Activated T-helper 17 cell treated with anti-CD3 and anti-CD28 coated beads, Interleukin-2, amount 50 U/mL, for 72 hours (primary cell): ENCODE results near the gene TNFRSF25. TPM values are rescaled to one million over a fixed set of nuclear protein-coding genes. Genes with fewer than 3 reads are reported as not detected.

Experiments used
- ATAC-seq: fragments of 150-1000 bp; cut with Tn5 transposase; replicated peaks from 2 replicates; pipeline ENCODE4 v1.10.0; 2021; ENCODE audit warnings: mild to moderate bottlenecking, moderate library complexity
- H3K27ac Mint-ChIP-seq: one replicate; pipeline ENCODE4 v1.8.0; 2022; ENCODE audit warnings: mixed read lengths
- H3K27me3 Mint-ChIP-seq: one replicate; pipeline ENCODE4 v1.8.0; 2022; ENCODE audit warnings: mixed read lengths
- H3K36me3 Mint-ChIP-seq: one replicate; pipeline ENCODE4 v1.8.0; 2022; ENCODE audit warnings: low read depth, mild to moderate bottlenecking, mixed read lengths
- H3K4me1 Mint-ChIP-seq: one replicate; pipeline ENCODE4 v1.8.0; 2022; ENCODE audit warnings: mixed read lengths
- H3K4me3 Mint-ChIP-seq: one replicate; pipeline ENCODE4 v1.8.0; 2022; ENCODE audit warnings: mild to moderate bottlenecking, mixed read lengths
- H3K9me3 Mint-ChIP-seq: one replicate; pipeline ENCODE4 v1.8.0; 2022; ENCODE audit warnings: mixed read lengths
- total RNA-seq, 2 donors: library from RNA; stranded (reverse); gene quantifications; one replicate each; pipeline ENCODE4 v1.2.3, GENCODE V29; 2022

Gene TNFRSF25
- total RNA-seq, 2 donors from 2014 or later, result 132 to 199 TPM

DNA sequence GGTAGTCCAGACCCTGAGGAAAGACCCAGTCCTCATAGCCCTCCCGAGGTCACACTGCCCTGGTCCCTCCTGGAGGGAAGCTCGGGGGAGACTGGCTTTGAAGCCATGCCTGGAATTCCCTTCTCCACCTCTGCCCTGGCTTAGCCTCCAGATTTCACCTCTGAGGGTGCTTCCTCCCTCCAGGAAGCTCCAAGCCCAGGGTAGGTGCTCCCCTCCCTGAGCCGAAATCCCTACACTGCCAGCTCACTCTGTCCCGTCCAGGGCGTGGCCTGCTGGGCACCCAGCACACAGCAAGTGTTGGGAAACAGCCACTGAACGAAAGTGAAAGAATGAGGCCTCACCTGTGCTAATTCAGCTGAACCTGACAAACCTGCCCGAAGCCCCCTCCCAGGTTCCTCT is 6.0 kb upstream of the TNFRSF25 start:
- H3K36me3 Mint-ChIP-seq, result no peaks in the 10 kb centered on the region
- H3K4me3 Mint-ChIP-seq, result no peak overlapping the region
- no peak overlapping the region for H3K27ac Mint-ChIP-seq

DNA sequence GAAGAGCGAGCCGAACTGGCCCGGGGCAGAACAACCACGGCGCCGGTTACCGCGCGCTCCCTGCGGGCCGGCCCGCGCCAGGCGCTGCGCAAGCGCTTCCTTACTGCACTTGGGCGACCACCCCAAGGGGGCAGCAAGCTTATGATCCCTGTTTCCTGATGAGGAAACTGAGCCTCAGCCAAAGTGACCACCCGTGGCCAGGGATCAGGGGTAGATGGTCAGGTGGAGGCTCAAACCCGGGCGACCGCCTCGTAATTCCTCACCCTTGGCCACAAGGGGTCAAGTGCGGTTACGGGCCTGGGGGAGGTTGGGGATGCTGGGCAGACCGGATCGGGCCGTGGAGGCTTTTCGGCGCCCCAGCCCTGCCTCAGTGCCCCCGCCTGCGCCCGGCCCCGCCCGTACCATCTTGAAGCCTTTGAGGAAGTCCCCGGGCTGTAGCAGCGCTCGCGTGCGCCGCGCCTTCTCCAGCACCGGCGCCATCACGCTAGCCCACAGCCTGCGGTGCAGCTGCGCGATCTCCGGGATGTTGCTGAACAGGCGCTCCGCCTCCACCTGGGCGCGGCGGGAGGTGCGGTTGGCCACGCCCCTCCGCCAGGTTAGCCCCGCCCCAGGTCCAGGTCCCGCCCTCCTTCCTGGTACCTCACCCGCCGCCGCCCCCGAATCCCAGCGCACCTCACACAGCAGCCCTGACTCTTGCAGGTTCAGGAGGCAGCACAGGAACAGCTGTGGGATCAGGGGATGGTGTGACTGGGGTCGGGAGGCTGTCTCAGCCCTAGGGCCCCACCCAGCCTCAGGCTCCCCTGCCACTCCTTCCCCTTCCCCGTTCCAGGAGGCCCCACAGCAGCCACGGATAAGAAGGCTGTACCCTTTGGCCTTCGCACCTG is 5.4 kb upstream of the TNFRSF25 start:
- Mint-ChIP-seq H3K36me3 (no peaks in the 10 kb centered on the region), H3K9me3 (no peaks in the 10 kb centered on the region), H3K4me1 (peaks cover 9% of the 10 kb centered on the region), H3K27me3 (no peaks in the 10 kb centered on the region), H3K4me3 (no peak overlapping the region), H3K27ac (no peak overlapping the region)
- ATAC-seq, result no peak

More for the DNA sequence above, 6.0 kb upstream of the TNFRSF25 start:
- no peaks in the 10 kb centered on the region for H3K9me3 Mint-ChIP-seq
- H3K4me1 Mint-ChIP-seq, result peaks cover 9% of the 10 kb centered on the region
- no peaks in the 10 kb centered on the region for H3K27me3 Mint-ChIP-seq
- no peak for ATAC-seq

DNA sequence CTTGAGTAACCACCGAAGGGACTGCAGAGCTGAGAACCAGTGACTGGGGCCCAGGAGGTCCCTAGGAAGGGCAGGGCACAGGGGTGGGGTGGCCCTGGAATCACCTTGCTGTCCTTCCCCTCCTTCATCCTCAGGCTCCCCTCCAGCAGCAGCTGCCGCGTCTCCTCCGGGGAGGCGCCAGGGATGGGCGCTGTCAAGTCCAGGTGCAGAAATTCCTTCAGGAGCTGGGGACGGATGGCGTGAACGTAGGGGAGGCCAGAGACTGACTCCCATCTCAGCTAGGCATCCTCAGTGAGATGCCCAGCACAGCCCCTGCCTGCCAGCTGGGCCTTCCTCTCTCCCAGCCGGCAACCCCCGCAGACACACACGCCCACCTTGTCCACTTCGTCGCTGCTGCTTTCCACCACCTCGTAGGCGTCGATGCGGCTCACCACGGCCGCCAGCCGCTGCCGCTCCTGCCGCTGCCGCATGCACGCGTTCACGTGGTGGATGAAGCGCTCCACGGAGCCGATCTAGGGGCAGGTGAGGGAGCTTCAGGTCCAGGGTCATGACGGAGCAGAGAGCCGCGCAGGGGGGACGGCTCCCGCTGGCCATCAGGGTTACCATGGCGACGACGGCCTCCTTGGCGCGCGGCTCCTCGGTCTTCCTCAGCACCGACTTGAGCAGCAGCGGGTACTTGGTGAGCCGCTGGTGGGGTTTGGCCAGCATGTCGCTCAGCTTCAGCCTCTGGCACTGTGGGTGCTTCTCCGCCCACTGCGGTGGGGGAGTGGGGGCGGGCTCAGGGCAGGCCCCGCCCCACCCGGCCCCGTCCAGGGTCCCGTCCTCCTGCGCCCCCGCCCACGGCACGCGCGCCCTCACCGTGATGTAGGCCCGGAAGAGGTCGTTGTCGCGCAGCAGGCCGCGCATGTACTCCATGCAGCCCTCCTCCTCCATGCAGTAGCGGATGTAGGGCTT is 4.4 kb upstream of the TNFRSF25 start:
- Mint-ChIP-seq H3K4me3 (no peak overlapping the region), H3K27me3 (no peaks in the 10 kb centered on the region), H3K9me3 (no peaks in the 10 kb centered on the region), H3K27ac (no peak overlapping the region), H3K4me1 (peaks cover 5% of the 10 kb centered on the region), H3K36me3 (peaks cover 2% of the 10 kb centered on the region)
- no peak for ATAC-seq

DNA sequence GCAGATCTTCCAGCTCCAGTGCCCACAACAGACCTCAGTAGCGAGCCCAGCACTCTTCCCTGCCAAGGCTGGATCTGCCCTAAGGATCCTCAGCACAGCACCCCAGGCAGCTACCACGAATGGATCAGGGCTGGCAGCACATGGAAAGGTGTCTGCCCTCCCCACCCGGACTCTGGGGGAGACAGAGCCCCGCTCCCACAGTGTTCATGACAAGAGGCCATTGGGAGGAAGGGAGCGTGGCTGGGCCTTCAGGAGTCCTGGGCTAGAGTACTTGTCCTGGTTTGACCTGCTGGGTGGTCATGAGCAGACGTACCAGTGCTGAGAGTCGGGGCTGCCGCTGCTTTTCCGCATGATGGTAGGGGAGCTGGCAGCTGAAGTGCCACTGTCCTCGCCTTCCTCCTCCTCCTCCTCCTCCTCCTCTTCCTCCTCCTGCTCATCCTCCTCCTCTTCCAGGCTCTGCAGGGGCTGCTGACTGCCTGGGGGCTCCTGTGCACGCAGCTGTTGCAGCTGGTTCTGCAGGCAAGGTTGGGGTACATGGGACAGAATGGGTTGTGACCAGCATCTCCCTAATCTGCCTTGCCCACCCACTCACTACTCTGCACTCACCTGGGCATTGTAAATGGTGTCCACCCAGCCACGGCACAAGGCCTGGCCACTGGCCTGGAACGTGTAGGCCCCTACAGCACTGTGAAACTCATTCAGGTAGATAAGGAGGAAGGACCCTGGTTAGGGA is 2.9 kb upstream of the TNFRSF25 start:
- no peak overlapping the region for H3K4me3 Mint-ChIP-seq
- no peaks in the 10 kb centered on the region for H3K27me3 Mint-ChIP-seq
- H3K36me3 Mint-ChIP-seq, result peaks cover 17% of the 10 kb centered on the region
- no peak overlapping the region for H3K27ac Mint-ChIP-seq
- no peak for ATAC-seq
- H3K9me3 Mint-ChIP-seq, result no peaks in the 10 kb centered on the region
- H3K4me1 Mint-ChIP-seq, result peaks cover 12% of the 10 kb centered on the region

DNA sequence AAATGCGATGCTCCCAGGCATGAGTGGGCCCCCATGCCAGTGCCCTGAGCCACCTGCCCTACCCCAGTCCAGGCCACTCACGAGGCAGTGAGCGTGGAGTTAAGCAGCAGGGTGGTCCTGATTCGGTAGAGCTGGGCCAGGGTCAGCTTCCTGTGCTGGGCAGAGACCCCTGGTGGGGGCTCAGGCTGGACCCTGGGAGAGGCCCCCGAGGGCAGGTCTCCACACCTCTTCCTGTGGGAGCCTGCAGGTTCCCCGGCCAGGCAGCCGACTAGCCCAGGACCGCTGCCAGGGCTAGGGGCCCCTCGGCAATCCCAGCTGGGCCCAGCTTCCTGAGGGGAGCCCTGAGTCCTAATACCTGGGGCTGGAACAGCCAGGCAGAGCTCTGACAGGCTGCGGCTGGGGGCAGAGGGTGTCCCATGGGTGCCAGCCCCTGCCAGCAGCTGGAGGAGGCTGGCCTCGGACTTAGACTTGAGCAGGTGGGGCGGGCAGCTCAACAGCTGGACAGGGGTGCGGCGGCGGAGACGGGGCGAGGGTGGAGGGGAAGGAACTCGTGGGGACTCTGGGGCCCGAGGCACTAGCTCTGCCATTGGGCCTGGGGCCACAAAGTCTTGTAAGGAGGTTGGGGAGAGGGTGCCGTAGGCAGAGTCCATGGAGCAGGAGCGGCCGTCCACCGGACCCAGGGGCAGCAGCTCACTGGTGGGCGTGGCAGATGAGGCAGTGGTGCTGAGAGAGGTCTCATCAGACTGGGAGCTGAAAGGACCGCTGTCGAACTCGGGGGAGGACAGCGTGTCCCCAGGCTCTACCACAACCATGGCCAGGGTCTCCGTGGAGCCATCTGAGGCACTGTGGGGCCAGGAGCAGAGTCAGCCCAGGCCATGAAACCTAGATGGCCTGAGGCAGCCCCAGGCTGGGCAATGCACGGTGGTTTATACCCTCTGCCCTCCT is 2.0 kb upstream of the TNFRSF25 start:
- Mint-ChIP-seq H3K9me3 (no peaks in the 10 kb centered on the region), H3K27ac (no peak overlapping the region), H3K36me3 (peaks cover 26% of the 10 kb centered on the region), H3K27me3 (no peaks in the 10 kb centered on the region), H3K4me1 (peaks cover 15% of the 10 kb centered on the region), H3K4me3 (no peak overlapping the region)
- ATAC-seq, result no peak

DNA sequence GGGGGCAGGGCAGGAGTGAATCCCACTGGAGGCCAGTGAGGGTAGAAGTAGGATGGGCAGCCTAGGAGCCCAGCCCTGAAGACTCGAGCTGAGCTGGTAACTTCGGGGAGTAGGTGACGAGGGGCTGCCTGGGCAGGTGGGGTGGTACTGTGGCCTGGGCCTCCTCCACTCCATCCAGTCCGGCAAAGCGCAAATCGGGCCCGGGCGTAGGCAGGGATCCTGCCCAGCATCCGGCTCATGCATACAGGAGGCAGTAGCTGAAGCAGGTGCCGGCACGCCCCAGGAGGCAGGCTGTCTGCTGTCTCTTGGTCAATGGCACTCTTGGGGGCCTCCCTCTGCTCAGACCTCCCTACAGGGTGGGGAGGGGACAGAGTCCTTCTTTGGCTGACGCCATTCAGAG is 1.3 kb upstream of the TNFRSF25 start:
- Mint-ChIP-seq H3K27ac (peak overlapping the region; percentile 36), H3K4me3 (peak overlapping the region; percentile 97), H3K4me1 (peaks cover 21% of the 10 kb centered on the region), H3K9me3 (no peaks in the 10 kb centered on the region), H3K36me3 (peaks cover 34% of the 10 kb centered on the region), H3K27me3 (no peaks in the 10 kb centered on the region)
- ATAC-seq, result no peak

DNA sequence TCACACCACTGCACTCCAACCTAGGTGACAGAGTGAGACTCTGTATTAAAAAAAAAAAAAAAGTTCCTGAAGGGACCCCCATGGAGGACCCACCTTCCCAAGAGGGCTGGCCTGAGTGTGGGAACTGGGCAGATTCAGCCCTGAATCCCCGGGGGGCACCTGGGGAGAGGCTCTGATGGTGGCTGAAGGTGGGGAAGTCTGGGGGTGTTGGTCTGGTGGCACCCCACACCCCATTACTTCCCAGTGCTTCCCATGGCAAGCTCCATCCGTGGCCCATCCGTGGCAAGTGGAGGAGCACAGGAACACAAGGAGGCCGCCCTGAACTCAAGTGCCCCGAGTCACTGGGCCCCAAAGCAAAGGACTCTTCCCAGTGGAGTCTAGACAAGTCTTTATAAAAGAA is 778 bp upstream of the TNFRSF25 start:
- Mint-ChIP-seq H3K9me3 (no peaks in the 10 kb centered on the region), H3K27ac (peak overlapping the region; percentile 36), H3K36me3 (peaks cover 39% of the 10 kb centered on the region), H3K4me1 (peaks cover 23% of the 10 kb centered on the region), H3K27me3 (no peaks in the 10 kb centered on the region), H3K4me3 (peak overlapping the region; percentile 97)
- ATAC-seq, result no peak

DNA sequence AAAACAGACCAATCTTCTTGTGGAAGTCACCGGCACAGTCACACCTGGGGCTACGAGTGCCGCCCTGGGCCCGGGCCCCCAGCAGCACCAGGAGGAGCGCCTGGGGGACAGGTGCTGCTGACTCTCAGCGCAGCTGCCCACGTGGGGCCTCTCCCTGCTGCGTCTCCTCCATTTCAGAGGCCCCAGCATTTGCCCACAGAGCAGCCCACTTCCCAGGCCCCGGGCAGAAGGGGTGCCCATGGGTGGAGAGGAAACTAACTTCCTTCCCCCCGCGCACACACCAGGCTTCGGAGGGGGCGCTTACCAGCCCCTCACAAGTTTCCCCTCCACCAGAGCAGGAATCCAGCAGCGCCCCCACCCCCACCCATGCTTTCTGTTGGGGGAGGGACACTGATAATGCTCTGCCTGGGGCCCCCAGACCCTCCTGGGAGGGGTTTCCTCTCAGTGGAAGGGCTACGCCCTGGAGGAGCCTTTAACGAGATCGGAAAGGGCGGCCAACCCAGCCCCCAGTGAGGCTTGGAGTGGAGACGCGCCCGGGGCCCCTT is 440 bp downstream of the TNFRSF25 start:
- no peaks in the 10 kb centered on the region for H3K27me3 Mint-ChIP-seq
- no peaks in the 10 kb centered on the region for H3K9me3 Mint-ChIP-seq
- H3K36me3 Mint-ChIP-seq, result peaks cover 51% of the 10 kb centered on the region
- ATAC-seq, result peak; percentile 43
- H3K4me3 Mint-ChIP-seq, result peak overlapping the region; percentile 97
- peak overlapping the region; percentile 92 for H3K27ac Mint-ChIP-seq
- peaks cover 23% of the 10 kb centered on the region for H3K4me1 Mint-ChIP-seq

DNA sequence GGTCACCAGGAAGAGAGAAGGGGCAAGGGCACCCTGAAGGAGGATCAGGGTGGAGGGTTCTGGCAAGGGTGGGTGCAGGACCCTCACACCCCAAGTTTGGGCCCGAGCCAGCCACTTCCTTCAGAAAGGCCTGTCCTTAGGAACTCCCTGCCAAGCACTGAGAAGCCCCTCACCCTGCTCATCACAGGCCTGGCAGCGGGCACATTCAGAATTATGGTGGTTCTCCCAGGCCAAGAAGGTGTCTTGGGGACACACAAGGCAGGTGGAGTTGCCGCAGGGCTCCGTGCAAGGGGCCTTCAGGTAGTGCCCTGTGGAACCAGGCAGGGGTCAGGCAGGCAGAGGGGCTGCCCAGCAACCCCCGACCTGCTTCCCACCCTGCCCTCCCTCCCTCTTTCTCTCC is 1.1 kb downstream of the TNFRSF25 start:
- peaks cover 23% of the 10 kb centered on the region for H3K4me1 Mint-ChIP-seq
- no peaks in the 10 kb centered on the region for H3K27me3 Mint-ChIP-seq
- no peaks in the 10 kb centered on the region for H3K9me3 Mint-ChIP-seq
- ATAC-seq, result no peak
- H3K4me3 Mint-ChIP-seq, result peak overlapping the region; percentile 97
- peak overlapping the region; percentile 92 for H3K27ac Mint-ChIP-seq
- H3K36me3 Mint-ChIP-seq, result peaks cover 56% of the 10 kb centered on the region

DNA sequence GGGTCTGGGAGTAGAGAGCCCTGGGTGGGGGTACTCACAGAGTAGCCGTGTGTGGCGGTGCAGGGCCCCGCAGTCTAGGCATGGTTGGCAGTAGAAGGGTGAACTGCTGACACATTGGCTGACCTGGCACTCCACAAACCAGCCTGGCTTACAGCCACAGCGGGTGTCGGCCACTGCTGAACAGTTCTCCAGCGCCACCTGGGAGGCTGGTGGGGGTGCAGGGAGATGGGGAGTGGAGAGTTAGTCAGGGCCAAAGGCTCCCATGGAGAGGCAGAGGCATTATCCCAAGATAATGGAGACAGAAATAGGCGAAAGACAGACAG is 1.5 kb downstream of the TNFRSF25 start:
- H3K27me3 Mint-ChIP-seq, result no peaks in the 10 kb centered on the region
- H3K4me1 Mint-ChIP-seq, result peaks cover 26% of the 10 kb centered on the region
- H3K4me3 Mint-ChIP-seq, result peak overlapping the region; percentile 97
- no peaks in the 10 kb centered on the region for H3K9me3 Mint-ChIP-seq
- H3K36me3 Mint-ChIP-seq, result peaks cover 56% of the 10 kb centered on the region
- peak overlapping the region; percentile 92 for H3K27ac Mint-ChIP-seq
- peak; percentile 50 for ATAC-seq

DNA sequence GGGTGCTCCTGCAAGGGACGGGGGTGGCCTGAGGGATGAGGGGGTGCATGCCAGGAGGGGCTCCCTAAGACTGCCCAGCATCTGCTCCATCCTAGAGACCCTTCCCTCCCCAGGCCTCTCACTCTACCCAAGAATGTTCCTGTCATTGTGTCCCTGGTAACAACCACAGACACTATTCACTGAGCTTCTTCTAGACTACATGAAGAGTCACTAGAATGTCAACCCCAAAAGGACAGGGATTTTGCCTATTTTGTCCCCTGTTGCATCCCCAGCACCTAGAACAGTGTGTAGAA is 2.9 kb downstream of the TNFRSF25 start:
- Mint-ChIP-seq H3K4me1 (peaks cover 29% of the 10 kb centered on the region), H3K27ac (peak overlapping the region; percentile 78), H3K27me3 (no peaks in the 10 kb centered on the region), H3K9me3 (no peaks in the 10 kb centered on the region), H3K36me3 (peaks cover 56% of the 10 kb centered on the region), H3K4me3 (peak overlapping the region; percentile 97)
- ATAC-seq, result no peak

DNA sequence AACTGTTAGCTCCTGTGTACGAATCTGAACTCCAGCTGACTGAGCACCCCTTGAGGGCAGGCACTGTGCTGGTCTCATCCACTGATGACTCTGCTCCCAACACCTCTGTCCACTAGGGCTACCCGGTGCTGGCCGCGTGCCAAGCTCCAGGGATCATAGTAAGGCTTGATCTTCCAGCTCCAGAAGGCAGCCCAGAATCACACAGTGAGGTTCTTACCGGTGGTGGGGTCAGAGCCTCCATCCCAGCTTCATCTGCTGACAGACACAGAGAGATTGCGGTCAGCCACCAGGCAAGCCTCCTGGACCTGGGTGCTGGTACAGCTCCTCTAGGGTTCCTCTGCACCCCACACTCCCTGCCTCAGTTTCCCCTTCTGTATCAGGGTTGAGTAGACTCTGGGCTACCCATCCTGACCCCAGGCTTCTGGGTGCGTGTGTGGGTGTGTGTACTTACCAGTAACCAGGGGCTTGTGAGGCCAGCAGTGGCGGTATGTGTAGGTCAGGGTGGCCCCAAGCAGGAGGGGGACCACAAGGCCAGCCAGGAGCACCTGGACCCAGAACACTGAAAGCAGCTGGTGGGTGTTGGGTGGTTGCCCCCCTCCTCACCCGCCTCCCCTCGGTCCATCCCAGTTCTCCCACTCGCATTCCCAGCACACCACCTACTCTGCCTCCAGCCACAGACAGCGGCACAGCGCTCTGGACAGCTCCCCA is 3.4 kb downstream of the TNFRSF25 start:
- peak overlapping the region; percentile 97 for H3K4me3 Mint-ChIP-seq
- no peaks in the 10 kb centered on the region for H3K27me3 Mint-ChIP-seq
- peaks cover 29% of the 10 kb centered on the region for H3K4me1 Mint-ChIP-seq
- H3K9me3 Mint-ChIP-seq, result no peaks in the 10 kb centered on the region
- H3K36me3 Mint-ChIP-seq, result peaks cover 56% of the 10 kb centered on the region
- no peak for ATAC-seq
- peak overlapping the region; percentile 78 for H3K27ac Mint-ChIP-seq
